ENCODE measurements around the gene RPRD1A. TPM values are rescaled to one million over a fixed set of nuclear protein-coding genes. Genes with fewer than 3 reads are reported as not detected.

The RPRD1A gene
- total and polyA plus RNA-seq, 2 of the 4 experiments (the other 2 are of a cell fraction): 23.3 to 27.2 TPM

DNA sequence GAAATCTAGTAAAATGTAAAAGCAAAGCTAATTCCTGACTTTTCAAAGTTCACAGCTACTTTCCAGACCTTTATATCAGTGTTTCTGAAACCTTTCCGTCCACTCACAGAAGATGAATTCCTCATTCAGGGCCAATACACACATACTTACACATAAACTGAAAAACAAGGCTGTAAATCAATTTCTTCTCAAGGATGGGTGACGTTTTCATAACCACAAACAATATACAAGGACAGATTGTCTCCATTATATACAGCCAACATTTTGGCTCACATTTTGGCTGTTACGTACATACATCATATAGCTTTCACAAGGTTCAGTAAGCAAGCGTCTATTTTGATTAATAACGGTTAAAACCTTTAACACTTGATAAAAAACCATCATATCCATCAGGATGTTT lies 1.4 kb downstream of the RPRD1A start:
- Histone ChIP-seq H4K5ac (ENCODE audit: low read depth, low read length) (peak overlapping the region; percentile 44; the same call in 1 of the 2 replicates), H4K8ac (ENCODE audit: low read depth in 2 of 2, low read length in 2 of 2) (no peak overlapping the region), H3K9ac (ENCODE audit: low read depth, low read length) (peak overlapping the region; percentile 55; the same call in 1 of the 2 replicates), H3K9me3 (ENCODE audit: control insufficient read depth, insufficient read depth, low read length) (no peaks in the 10 kb centered on the region), H4K91ac (ENCODE audit: insufficient read depth, low read depth, low read length) (no peak overlapping the region), H2AK5ac (ENCODE audit: low read depth, low read length) (no peak overlapping the region), H2BK15ac (ENCODE audit: low read depth, low read length) (no peak overlapping the region), H3K56ac (ENCODE audit: extremely low read depth, insufficient read depth, low read length) (no peak overlapping the region), H3K4me3 (ENCODE audit: insufficient read depth, low read depth, low read length) (peak overlapping the region; percentile 63), H3K27ac (ENCODE audit: insufficient read depth, low read length) (no peak overlapping the region), H3K23ac (ENCODE audit: low read depth, low read length) (peak overlapping the region; percentile 68; the same call in 1 of the 2 replicates), H3K36me3 (ENCODE audit: control insufficient read depth, insufficient read depth, low read length) (peaks cover 2% of the 10 kb centered on the region; the same call in 1 of the 2 replicates), H2BK20ac (ENCODE audit: low read depth, low read length) (no peak overlapping the region), H4K20me1 (ENCODE audit: insufficient read depth, low read length) (peaks cover 18% of the 10 kb centered on the region; the same call in 1 of the 2 replicates), H3K4me2 (ENCODE audit: low read depth, low read length) (peak overlapping the region; percentile 100), H3K79me1 (ENCODE audit: low read depth in 1 of 2, low read length in 2 of 2) (peaks cover 4 to 28% of the 10 kb centered on the region in 2 experiments), H3K9me1 (ENCODE audit: insufficient read depth, low read length) (0 out of 2 replicates have a peak, but pooled peaks cover 2% of the 10 kb centered on the region), H3K14ac (replicated peaks; ENCODE audit: low read depth, low read length) (no peak overlapping the region), H3K27me3 (ENCODE audit: control insufficient read depth, insufficient read depth, low read length) (no peaks in the 10 kb centered on the region), H2AFZ (replicated peaks; ENCODE audit: low read length, poor library complexity) (no peak overlapping the region), H3K4me1 (ENCODE audit: control insufficient read depth, insufficient read depth, low read length) (peaks cover 1% of the 10 kb centered on the region; the same call in 1 of the 2 replicates), H3K4ac (ENCODE audit: low read depth, low read length) (no peak overlapping the region), H2BK120ac (ENCODE audit: low read depth, low read length) (no peak overlapping the region), H2BK5ac (ENCODE audit: low read depth, low read length, poor library complexity, severe bottlenecking) (no peak overlapping the region), H3K18ac (ENCODE audit: low read depth, low read length) (peak overlapping the region; percentile 23; the same call in 1 of the 2 replicates), H2AK9ac (replicated peaks; ENCODE audit: low read depth, low read length, poor library complexity) (no peak overlapping the region)
- DNase-seq (peak; percentile 67), ATAC-seq (ENCODE audit: low read depth) (no peak)
- ChIA-PET POLR2A (ENCODE audit: unreplicated experiment) (no interaction called here), CTCF (no interaction called here)
- TF ChIP-seq ELK1 (IDR thresholded peaks at IDR 0.05; ENCODE audit: borderline replicate concordance, low read depth, low read length) (no peak), SMC3 (IDR thresholded peaks at IDR 0.05; ENCODE audit: low read depth, low read length) (no peak), CHD1 (IDR thresholded peaks at IDR 0.05; ENCODE audit: low read depth, low read length) (no peak), RCOR1 (IDR thresholded peaks at IDR 0.05; ENCODE audit: insufficient replicate concordance, low read length) (no peak), FOS (IDR thresholded peaks at IDR 0.05; ENCODE audit: low read depth, low read length) (no peak), RAD21 (IDR thresholded peaks at IDR 0.05; ENCODE audit: low read length) (no peak), MAZ (IDR thresholded peaks at IDR 0.05; ENCODE audit: borderline replicate concordance, low read depth, low read length) (no peak), MXI1 (IDR thresholded peaks at IDR 0.05; ENCODE audit: borderline replicate concordance, low read depth, low read length) (no peak), CTCF (conservative IDR thresholded peaks at IDR 0.05; ENCODE audit: low read depth, low read length) (no peak), NFE2L2 (IDR thresholded peaks at IDR 0.05; ENCODE audit: low read depth, low read length) (no peak), CEBPB (IDR thresholded peaks at IDR 0.05; ENCODE audit: low read depth, low read length) (no peak), BHLHE40 (IDR thresholded peaks at IDR 0.05; ENCODE audit: low read depth, low read length) (no peak; the same call in 1 of the 2 replicates)
- TF ChIP-seq, protein P1, sequence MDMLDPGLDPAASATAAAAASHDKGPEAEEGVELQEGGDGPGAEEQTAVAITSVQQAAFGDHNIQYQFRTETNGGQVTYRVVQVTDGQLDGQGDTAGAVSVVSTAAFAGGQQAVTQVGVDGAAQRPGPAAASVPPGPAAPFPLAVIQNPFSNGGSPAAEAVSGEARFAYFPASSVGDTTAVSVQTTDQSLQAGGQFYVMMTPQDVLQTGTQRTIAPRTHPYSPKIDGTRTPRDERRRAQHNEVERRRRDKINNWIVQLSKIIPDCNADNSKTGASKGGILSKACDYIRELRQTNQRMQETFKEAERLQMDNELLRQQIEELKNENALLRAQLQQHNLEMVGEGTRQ (IDR thresholded peaks at IDR 0.05; ENCODE audit: low read depth, low read length): no peak
- WGBS, 2 experiments (ENCODE audit: extremely low coverage in 2 of 2, insufficient read length in 1 of 2): no CpG with 5 or more reads among the region's 5 CpGs
- no TSS peak for BruUV-seq (replicated peaks)
- in situ Hi-C loops (cut with MboI; ENCODE audit: low sequenced_read_pairs) (no loop called here), intact Hi-C loops (cut with micrococcal nuclease) (loop anchor here (5.0 kb wide), 1 partner anchor 34 kb away; no protein-coding TSS in a partner anchor), dilution Hi-C loops (cut with HindIII; ENCODE audit: low sequenced_read_pairs, unreplicated experiment) (no loop called here)

Data from IMR-90 (cell line).